NCI-H2171 treated with DMSO at 0.1 percent for 48 hours (cell line): ENCODE measurements around the gene RPUSD3.

Source experiments
- DNase-seq: peaks from one replicate; lab custom pipeline; 2025; lab: John Stamatoyannopoulos, UW

Gene RPUSD3

DNA sequence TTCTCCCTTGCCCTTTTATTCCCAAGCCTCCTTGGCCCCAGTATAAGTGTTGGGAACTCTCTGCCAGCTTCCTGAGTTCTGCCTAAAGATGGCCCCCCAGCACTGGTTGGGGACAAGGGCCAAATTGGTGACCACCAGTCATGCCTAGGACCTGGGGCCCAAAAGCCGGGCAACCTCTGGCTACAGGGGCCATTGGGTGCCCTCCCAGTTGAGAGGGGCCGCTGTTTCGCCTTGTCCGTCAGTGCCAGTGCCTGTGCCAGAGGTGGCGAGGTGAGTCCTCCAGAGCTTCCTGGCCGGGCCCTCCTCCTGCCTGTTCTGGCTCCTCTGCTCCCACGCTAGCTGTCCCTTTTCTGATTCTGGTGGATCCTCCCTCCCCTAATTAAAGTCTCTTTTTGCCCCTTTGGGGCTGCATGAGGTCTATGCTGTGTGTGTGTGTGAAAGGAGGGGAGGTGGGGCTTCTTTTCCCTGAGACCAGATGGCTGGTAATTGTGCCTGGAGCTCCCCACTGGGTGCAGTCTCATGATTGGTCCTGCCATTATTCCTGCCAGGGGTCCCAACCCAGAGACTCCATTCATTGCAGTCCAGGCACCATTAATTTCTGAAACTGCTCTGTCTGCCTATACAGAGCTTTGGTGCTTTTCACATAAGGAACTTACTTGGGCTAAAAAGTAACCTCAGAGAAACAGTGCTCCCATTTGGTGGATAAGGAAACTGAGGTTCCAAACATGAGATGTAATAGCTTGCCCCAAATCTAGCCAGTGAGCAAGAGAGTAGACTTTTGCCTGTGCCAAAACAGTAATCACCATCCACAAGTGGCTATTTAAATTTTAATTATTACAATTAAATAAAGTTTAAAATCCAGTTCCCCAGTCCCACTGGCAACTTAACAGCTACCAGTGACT lies 36.9 kb downstream of the RPUSD3 start:
- peak; percentile 59 for DNase-seq

DNA sequence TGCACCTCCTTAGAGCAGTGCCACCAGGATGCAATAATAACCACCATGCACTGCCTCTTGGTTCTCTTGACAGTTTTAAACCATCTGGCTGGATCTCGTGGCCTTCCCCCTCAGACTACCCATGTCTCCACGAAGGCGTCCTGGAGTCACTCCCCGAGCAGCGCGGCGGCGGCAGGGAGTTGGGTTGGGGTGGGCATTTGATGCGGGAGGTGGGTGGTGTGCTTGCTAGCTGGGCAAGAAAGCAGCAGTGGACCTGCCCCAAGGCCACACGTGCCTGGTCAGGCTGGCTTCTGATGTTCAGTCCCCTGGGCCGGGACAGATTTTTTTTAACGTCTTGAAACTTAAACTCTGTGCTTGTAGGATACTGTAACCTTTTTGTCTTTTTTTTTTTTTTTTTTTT lies 37.7 kb downstream of the RPUSD3 start:
- DNase-seq: no peak

DNA sequence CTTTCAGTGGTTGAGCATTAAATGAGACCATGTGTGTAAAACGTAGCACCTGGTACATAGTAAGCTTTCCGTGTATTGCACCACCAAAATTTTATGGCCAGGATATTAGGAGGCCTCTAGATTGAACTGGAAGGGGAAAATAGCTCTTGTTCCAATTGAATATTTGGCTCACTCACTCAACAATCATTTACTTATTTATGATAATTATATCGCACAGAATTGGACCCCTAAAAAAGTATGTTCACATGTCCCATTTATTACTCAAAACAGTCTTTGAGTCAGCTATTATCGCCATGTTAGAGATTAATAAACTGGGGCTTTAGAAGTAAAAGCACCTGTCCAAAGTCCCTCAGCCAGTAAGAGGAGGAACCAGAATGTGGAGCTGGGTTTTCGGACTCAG lies 38.8 kb downstream of the RPUSD3 start:
- DNase-seq: no peak

GRCh38 chr3:9803494-9803893 lies 40.3 kb downstream of the RPUSD3 start:
- no peak for DNase-seq

GRCh38 chr3:9800529-9800928 lies 43.3 kb downstream of the RPUSD3 start:
- no peak for DNase-seq

- DNase-seq: no peak
Measured at GRCh38 chr3:9797196-9797945, 46.4 kb downstream of the RPUSD3 start.

DNA sequence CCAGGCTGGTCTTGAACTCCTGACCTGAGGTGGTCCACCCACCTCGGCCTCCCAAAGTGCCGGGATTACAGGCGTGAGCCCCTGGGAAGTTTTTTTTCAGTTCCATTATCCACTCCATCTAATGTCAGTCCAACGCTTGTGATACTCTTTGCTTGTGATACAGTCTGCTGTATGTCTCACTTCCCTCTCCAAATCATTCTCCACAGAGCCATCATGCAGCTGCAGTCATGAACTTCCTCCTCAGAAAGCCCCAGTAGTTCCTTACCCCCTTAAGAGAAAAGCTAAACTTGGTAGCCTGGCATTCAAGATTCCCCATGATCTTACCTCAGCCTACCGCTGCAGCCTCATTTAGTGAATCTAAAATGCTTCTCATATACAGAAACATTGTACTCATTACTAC lies 48.6 kb downstream of the RPUSD3 start:
- no peak for DNase-seq

- DNase-seq: no peak
Measured at GRCh38 chr3:9794400-9794799, 49.4 kb downstream of the RPUSD3 start.

GRCh38 chr3:9793161-9793781 lies 50.5 kb downstream of the RPUSD3 start:
- DNase-seq: no peak

GRCh38 chr3:9792405-9793160 lies 51.2 kb downstream of the RPUSD3 start, which contains the start of the genes ARPC4 and TADA3:
ARPC4 (plus strand) TSS chr3:9793082; CDS start chr3:9793122, 40 bp downstream.
TADA3 (minus strand) TSS chr3:9792473; CDS start chr3:9791466, 1,007 bp downstream.
- DNase-seq: peak; percentile 89

- no peak for DNase-seq
Measured at GRCh38 chr3:9791790-9792404, 51.9 kb downstream of the RPUSD3 start.

GRCh38 chr3:9791127-9791526 lies 52.7 kb downstream of the RPUSD3 start:
- DNase-seq: no peak
